ENCODE data around the gene ENPP6.

GRCh38 chr4:184248216-184248615 is 30.5 kb upstream of the ENPP6 start:
- TF ChIP-seq CTCF (IDR thresholded peaks at IDR 0.05; ENCODE audit: insufficient read depth, low read length, poor library complexity, severe bottlenecking) (no peak), EZH2phosphoT487 (conservative IDR thresholded peaks at IDR 0.05; ENCODE audit: low read length) (no peak)
